AG09319 (cell line): ENCODE results near the gene PIK3IP1.
"Not testable (repeated sequence)": the region's sequence is repeated elsewhere in the genome, so short reads cannot be mapped to it uniquely, and the experiment has no call there.

Experiments
- DNase-seq: peaks from one replicate; pipeline ENCODE4 v3.0.0-alpha.2; 2010; ENCODE audit warnings: low read depth; ENCODE audit errors: extremely low read depth
- CTCF ChIP-seq: IDR thresholded peaks from 2 replicates; pipeline ENCODE4 v1.5.1; 2011; ENCODE audit warnings: low read depth, mild to moderate bottlenecking, inconsistent platforms, low read length, moderate library complexity

Gene PIK3IP1

DNA sequence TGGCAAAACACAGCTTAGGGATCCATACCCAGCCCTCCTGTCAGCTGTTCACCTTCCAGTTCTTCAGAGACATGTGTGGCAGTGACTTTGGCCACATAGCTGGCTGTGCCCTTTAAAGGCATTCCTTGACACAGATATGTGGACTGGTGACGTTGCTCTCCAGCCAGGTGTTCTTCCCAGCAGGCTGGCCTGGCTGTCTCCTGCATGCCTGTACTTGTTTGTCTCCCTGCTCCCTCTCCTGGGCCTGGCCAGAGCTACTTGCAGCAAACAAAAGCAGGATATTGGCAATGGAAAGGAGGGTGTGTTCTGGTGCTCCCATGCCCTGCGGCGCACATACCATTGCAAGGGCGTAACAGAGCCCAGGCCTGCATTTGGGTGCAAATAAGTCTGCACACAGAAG lies 38.3 kb downstream of the PIK3IP1 start:
- no peak for DNase-seq
- TF ChIP-seq CTCF, result no peak

GRCh38 chr22:31250740-31251600 lies 41.3 kb downstream of the PIK3IP1 start:
- TF ChIP-seq CTCF, result no peak
- no peak for DNase-seq

DNA sequence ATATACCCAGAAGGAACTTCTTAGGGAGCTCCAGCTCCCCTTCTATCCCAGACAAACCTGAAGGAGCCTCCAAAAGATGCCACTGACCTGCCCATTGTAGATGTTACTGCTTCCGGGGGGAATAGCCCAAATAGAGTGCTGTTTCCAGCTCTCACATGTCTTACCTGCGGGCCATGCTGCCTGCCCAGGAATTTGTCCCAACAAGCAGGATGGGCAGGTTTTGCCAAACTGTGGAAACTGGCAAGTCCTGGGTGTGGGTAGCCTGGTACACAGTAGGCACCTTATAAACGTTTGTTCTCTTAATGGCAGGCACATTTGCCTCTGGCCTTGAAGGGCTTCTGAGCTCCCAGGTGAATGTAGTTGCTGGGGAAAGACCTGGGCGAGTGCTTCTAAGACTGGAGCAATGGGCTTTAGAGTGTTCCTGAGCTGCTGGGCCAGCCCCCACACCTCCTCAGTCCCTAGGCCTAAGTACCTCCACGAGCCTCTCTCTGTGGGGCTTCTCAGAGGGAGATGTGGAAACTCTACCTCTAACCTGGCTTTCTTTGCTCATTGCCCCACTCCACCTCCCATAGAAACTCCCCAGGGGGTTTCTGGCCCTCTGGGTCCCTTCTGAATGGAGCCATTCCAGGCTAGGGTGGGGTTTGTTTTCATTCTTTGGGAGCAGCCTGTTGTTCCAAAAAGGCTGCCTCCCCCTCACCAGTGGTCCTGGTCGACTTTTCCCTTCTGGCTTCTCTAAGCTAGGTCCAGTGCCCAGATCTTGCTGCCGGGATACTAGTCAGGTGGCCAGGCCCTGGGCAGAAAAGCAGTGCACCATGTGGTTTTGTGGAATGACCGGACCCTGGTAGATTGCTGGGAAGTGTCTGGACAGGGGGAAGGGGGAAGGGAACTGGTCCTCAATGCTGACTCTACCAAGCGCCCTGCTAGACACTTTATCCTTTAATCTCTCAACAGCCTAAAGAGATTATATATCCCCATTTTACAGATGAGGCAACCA lies 43.0 kb downstream of the PIK3IP1 start:
- no peak for TF ChIP-seq CTCF

GRCh38 chr22:31248138-31248745 lies 44.0 kb downstream of the PIK3IP1 start:
- no peak for TF ChIP-seq CTCF
- DNase-seq, result peak; percentile 68

More for the DNA sequence above, 43.0 kb downstream of the PIK3IP1 start:
- no peak for DNase-seq

DNA sequence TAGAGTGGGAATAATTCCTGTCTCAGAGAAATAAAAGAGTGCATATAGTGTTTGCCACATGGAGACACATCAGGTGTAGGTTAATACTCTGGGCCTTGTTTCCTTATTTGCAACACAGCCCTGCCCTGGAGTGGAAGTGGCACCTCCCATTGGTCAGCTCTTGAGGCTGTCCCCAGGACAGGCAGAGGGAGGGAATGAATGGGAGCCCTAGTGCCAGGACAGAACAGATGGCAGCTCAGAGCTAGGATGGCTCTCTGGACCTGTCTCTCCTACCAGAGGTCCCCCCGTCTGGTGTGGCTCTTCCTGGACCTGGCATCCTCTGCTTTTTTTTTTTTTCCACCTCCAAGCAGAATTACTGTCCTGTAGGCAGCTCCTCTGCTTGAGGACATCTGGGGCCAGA lies 44.6 kb downstream of the PIK3IP1 start:
- no peak for DNase-seq

GRCh38 chr22:31246687-31247086 lies 45.6 kb downstream of the PIK3IP1 start:
- DNase-seq, result no peak
- no peak for TF ChIP-seq CTCF

More for the DNA sequence above, 44.6 kb downstream of the PIK3IP1 start:
- TF ChIP-seq CTCF, result no peak

DNA sequence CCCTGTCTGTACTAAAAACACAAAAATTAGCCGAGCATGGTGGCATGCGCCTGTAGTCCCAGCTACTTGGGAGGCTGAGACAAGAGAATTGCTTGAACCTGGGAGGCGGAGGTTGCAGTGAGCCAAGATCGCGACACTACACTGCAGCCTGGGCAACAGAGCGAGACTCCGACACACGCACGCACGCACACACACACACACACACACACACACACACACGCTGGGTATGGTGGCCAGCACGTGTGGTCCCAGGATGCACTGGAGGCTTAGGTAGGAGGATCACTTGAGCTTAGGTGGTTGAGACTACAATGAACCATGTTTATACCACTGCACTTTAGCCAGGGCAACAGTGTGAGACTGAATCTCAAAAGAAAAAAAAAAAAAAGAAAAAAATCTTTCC lies 46.3 kb downstream of the PIK3IP1 start:
- DNase-seq, result not testable (repeated sequence)
